Tibial nerve (tissue), 4 donors: ENCODE measurements around the gene BOLA2B. TPM values are rescaled to one million over a fixed set of nuclear protein-coding genes. Genes with fewer than 3 reads are reported as not detected.

Experiments
- DNase-seq, 2 donors: peaks; one replicate each; pipeline ENCODE4 v3.0.0-alpha.2; 2019; ENCODE audit warnings: low spot score in 2 of 2
- H3K27ac ChIP-seq, 4 donors: fragments of 200-600 bp; sonication (generic) in 3 of 4; one replicate each; pipeline ENCODE4 v1.5.1; 2017 to 2019; ENCODE audit warnings: mild to moderate bottlenecking in 1 of 4
- H3K27me3 ChIP-seq, 2 donors: fragments of 200-600 bp; sonication (generic) in 1 of 2; one replicate each; pipeline versions ENCODE4 v1.5.1 to v1.6.0; 2017 to 2019
- H3K36me3 ChIP-seq, 3 donors: fragments of 200-600 bp; sonication (generic); one replicate each; pipeline ENCODE4 v1.5.1; 2018 to 2019
- H3K4me1 ChIP-seq, 4 donors: fragments of 200-600 bp; sonication (generic) in 3 of 4; one replicate each; pipeline ENCODE4 v1.5.1; 2017 to 2019
- H3K4me3 ChIP-seq, 4 donors: fragments of 200-600 bp; sonication (generic) in 3 of 4; one replicate each; pipeline ENCODE4 v1.5.1; 2017 to 2019; ENCODE audit warnings: mild to moderate bottlenecking in 1 of 4, moderate library complexity in 1 of 4
- H3K9me3 ChIP-seq, 4 donors: fragments of 200-600 bp; sonication (generic) in 3 of 4; one replicate each; pipeline ENCODE4 v1.5.1; 2017 to 2019
- CTCF ChIP-seq, 5 experiments: fragments of 200-600 bp in 3 of 5; fragments of 450-650 bp in 2 of 5; sonication (generic) in 3 of 5; IDR thresholded peaks; one replicate each; pipeline ENCODE4 v1.5.1; 2016 to 2019; ENCODE audit warnings: antibody characterized with exemption in 5 of 5, mild to moderate bottlenecking in 3 of 5, moderate library complexity in 2 of 5
- EP300 ChIP-seq, 2 donors: sonication (generic); formaldehyde crosslinking; IDR thresholded peaks; one replicate each; pipeline ENCODE4 v1.6.1; 2017; ENCODE audit warnings: antibody characterized with exemption in 2 of 2, mild to moderate bottlenecking in 1 of 2
- POLR2A ChIP-seq, 2 donors: fragments of 450-650 bp; IDR thresholded peaks; one replicate each; pipeline ENCODE4 v1.6.1; 2017; ENCODE audit warnings: antibody characterized with exemption in 2 of 2, mild to moderate bottlenecking in 2 of 2, moderate library complexity in 2 of 2
- WGBS, 2 donors: methylation state at CpG; one replicate each; pipeline ENCODE4 v1.1.5; 2018; 5-methylcytosine and 5-hydroxymethylcytosine counted together
- small RNA-seq: library from RNA; depleted of rRNA; stranded (forward); fragments of <200 nt; gene quantifications from one replicate; pipeline ENCODE3, GENCODE V24; 2016
- total RNA-seq, 4 donors: library from RNA; depleted of rRNA; stranded (reverse); fragments of >200 nt; gene quantifications; one replicate each; pipeline ENCODE4 v1.1.0, GENCODE V29; 2016

BOLA2B gene
- total RNA-seq, 4 donors from 2014 or later: 218 to 491 (median 322) TPM

DNA sequence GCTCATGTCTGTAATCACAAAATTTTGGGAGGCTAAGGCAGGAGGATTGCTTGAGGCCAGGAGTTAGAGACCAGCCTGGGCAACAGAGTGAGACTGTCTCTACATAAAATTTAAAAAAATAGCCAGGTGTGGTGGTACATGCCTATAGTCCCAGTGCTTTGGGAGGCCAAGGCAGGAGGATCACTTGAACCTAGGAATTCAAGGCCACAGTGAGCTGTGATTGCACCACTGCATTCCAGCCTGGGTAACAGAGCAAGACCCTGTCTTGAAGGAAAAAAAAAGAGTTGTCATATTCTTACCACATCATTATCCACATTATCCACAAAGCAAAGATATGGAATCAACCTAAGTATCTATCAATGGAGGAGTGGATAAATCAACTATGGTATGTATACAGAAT is 49.4 kb downstream of the BOLA2B start:
- no peaks in the 10 kb centered on the region for H3K36me3 ChIP-seq
- H3K9me3 ChIP-seq: peaks cover 0 to 5% (median 0%) of the 10 kb centered on the region in 4 donors
- TF ChIP-seq POLR2A (IDR thresholded peaks at IDR 0.05): no peak
- no peak for TF ChIP-seq CTCF (IDR thresholded peaks at IDR 0.05)
- no peak for TF ChIP-seq EP300 (IDR thresholded peaks at IDR 0.05)
- DNase-seq: no peak
- no peak overlapping the region for H3K27ac ChIP-seq
- H3K4me1 ChIP-seq: no peaks in the 10 kb centered on the region
- H3K27me3 ChIP-seq: no peaks in the 10 kb centered on the region
- H3K4me3 ChIP-seq: no peak overlapping the region

DNA sequence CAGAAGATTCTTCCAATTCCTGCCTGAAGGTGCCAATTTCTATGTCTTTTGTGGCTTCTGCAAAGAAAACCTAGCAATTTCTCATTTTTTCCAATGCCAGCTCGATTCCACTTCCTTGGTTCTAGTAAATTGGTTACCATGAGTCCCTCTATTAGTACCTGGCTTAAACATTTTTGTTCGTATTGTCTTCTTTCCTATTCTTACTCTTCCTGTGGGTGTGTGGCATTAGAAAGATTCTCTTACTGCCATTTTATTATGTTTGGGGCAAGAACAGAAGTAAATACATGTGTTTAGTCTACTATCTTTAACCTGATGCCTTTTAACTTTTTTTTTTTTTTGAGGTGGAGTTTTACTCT is 50.1 kb downstream of the BOLA2B start:
- no peak for DNase-seq
- no peaks in the 10 kb centered on the region for H3K36me3 ChIP-seq
- no peaks in the 10 kb centered on the region for H3K9me3 ChIP-seq
- TF ChIP-seq EP300 (IDR thresholded peaks at IDR 0.05) (no peak), POLR2A (IDR thresholded peaks at IDR 0.05) (no peak), CTCF (IDR thresholded peaks at IDR 0.05) (no peak)
- H3K27me3 ChIP-seq: no peaks in the 10 kb centered on the region
- 55 to 72% methylated on average over 2 of the region's 2 CpGs for WGBS, 2 donors
- no peaks in the 10 kb centered on the region for H3K4me1 ChIP-seq
- no peak overlapping the region for H3K4me3 ChIP-seq
- H3K27ac ChIP-seq: no peak overlapping the region

Small RNAs within 50 kb of the gene (small RNA-seq; reads per million reads assigned to genes)
- not detected for gene AC106782.4

Other genes with a start within 250 kb of the BOLA2B start
- gene TMEM219, start 231.6 kb downstream of the BOLA2B start, total RNA-seq: 100 to 1,000 TPM in 2 of 4 donors, 10 to 100 TPM in 2; 83.1 to 144 (median 103) TPM
- 10 to 100 TPM; 51.3 to 88.8 (median 66.0) TPM for gene TAOK2, start 219.8 kb downstream of the BOLA2B start, total RNA-seq
- gene HIRIP3, start 198.0 kb downstream of the BOLA2B start, total RNA-seq: 10 to 100 TPM; 12.6 to 26.7 (median 22.6) TPM
- 10 to 100 TPM; 36.6 to 60.4 (median 51.6) TPM for gene INO80E, start 197.4 kb downstream of the BOLA2B start, total RNA-seq
- gene DOC2A, start 182.6 kb downstream of the BOLA2B start, total RNA-seq: 1 to 10 TPM in 2 of 4 donors, under 1 TPM in 2; 0.44 to 4.2 (median 1.7) TPM
- gene C16orf92, start 170.5 kb downstream of the BOLA2B start, total RNA-seq: not detected
- not detected for gene TLCD3B, start 162.4 kb downstream of the BOLA2B start, total RNA-seq
- 100 to 1,000 TPM; 474 to 649 (median 487) TPM for gene ALDOA, start 127.9 kb downstream of the BOLA2B start, total RNA-seq
- 10 to 100 TPM; 21.1 to 54.3 (median 34.3) TPM for gene PPP4C, start 117.7 kb downstream of the BOLA2B start, total RNA-seq
- 1 to 10 TPM in 1 of 4 donors, under 1 TPM in 2, not detected in 1; 0.66 to 1.5 (median 0.84) TPM for gene TBX6, start 101.7 kb downstream of the BOLA2B start, total RNA-seq
- 100 to 1,000 TPM in 2 of 4 donors, 10 to 100 TPM in 2; 81.9 to 197 (median 122) TPM for gene YPEL3, start 97.5 kb downstream of the BOLA2B start, total RNA-seq
- 1 to 10 TPM; 2.8 to 5.2 (median 4.6) TPM for gene GDPD3, start 80.1 kb downstream of the BOLA2B start, total RNA-seq
- 10 to 100 TPM; 65.5 to 93.0 (median 79.5) TPM for gene MAPK3, start 70.4 kb downstream of the BOLA2B start, total RNA-seq
- gene CORO1A, start 10.1 kb downstream of the BOLA2B start, total RNA-seq: 10 to 100 TPM; 35.0 to 66.9 (median 47.1) TPM
- 10 to 100 TPM; 45.7 to 68.7 (median 52.8) TPM for gene SLX1A, start 209 bp upstream of the BOLA2B start, total RNA-seq
- 10 to 100 TPM in 3 of 4 donors, 1 to 10 TPM in 1; 9.8 to 55.3 (median 32.9) TPM for gene SULT1A3, start 5.6 kb upstream of the BOLA2B start, total RNA-seq
- 1 to 10 TPM; 5.1 to 9.6 (median 7.4) TPM for gene NPIPB13, start 54.8 kb upstream of the BOLA2B start, total RNA-seq
- 10 to 100 TPM; 31.8 to 42.7 (median 36.1) TPM for gene CD2BP2, start 161.6 kb upstream of the BOLA2B start, total RNA-seq
- gene TBC1D10B, start 176.8 kb upstream of the BOLA2B start, total RNA-seq: 10 to 100 TPM; 25.6 to 52.2 (median 31.1) TPM
- gene MYL11, start 181.1 kb upstream of the BOLA2B start, total RNA-seq: not detected
- 1 to 10 TPM in 3 of 4 donors, not detected in 1; 1.4 to 4.8 (median 3.6) TPM for gene SEPTIN1, start 188.9 kb upstream of the BOLA2B start, total RNA-seq
- 1 to 10 TPM; 5.5 to 7.5 (median 7.3) TPM for gene ZNF48, start 201.8 kb upstream of the BOLA2B start, total RNA-seq
- 10 to 100 TPM; 35.8 to 48.2 (median 43.0) TPM for gene ZNF771, start 213.9 kb upstream of the BOLA2B start, total RNA-seq
- gene DCTPP1, start 236.4 kb upstream of the BOLA2B start, total RNA-seq: 10 to 100 TPM; 12.1 to 20.7 (median 16.1) TPM